HG03064 (cell line): ENCODE results near the gene RNF44.
A peak's percentile ranks its signal among the peaks of the same experiment; 100 is the strongest.

Source experiments
- ATAC-seq: cut with Tn5 transposase; IDR thresholded peaks from one replicate; pipeline ENCODE4 v1.9.1; 2021; ENCODE audit warnings: low read depth; ENCODE audit not compliant: unreplicated experiment

RNF44 gene

GRCh38 chr5:176536902-176537553, at the start of gene RNF44:
RNF44 (minus strand) TSS chr5:176537402; CDS start chr5:176532472, 4,930 bp downstream.
- ATAC-seq: peak; percentile 47

DNA sequence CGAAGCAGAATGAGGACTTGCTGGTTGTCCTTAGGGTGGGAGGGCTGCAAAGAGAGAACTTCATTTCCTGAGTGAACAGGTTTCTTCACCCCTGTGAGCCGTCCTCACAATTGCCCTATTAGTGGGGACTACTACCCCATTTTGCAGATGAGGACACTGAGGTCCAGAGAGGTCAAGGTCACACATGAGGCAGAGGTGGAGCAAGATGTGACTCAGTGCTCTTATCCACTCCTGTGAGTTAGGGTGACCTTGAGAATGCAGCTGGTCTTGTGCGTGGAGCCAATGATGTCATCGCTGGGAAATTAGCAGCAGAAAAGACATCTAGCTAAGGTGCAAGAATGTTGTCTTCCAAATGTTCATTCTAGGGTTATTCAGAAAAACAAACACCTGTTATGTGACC, 45.9 kb upstream of the RNF44 start:
- ATAC-seq: no peak

GRCh38 chr5:176581361-176581760, 44.2 kb upstream of the RNF44 start:
- no peak for ATAC-seq

DNA sequence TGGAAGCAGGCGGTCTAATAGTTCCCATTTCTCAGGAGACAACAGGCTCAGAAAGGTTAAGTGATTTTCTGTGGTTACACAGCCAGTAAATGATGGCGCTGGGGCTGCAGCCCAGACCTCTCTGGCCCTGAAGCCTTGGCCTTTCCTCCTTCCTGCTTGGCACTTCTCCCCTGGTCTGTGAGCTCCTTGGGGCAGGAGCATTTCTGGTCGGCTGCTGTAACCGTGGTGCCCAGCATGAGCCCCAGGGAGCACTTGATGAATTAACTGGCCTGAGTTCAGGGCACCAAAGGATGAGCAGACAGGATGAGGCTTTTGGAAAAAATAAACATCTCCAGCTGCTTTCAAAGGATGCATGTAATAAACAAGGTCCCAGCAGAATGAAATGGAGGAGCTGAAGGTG, 42.1 kb upstream of the RNF44 start:
- ATAC-seq: no peak

GRCh38 chr5:176578391-176578808, 41.2 kb upstream of the RNF44 start:
- no peak for ATAC-seq

DNA sequence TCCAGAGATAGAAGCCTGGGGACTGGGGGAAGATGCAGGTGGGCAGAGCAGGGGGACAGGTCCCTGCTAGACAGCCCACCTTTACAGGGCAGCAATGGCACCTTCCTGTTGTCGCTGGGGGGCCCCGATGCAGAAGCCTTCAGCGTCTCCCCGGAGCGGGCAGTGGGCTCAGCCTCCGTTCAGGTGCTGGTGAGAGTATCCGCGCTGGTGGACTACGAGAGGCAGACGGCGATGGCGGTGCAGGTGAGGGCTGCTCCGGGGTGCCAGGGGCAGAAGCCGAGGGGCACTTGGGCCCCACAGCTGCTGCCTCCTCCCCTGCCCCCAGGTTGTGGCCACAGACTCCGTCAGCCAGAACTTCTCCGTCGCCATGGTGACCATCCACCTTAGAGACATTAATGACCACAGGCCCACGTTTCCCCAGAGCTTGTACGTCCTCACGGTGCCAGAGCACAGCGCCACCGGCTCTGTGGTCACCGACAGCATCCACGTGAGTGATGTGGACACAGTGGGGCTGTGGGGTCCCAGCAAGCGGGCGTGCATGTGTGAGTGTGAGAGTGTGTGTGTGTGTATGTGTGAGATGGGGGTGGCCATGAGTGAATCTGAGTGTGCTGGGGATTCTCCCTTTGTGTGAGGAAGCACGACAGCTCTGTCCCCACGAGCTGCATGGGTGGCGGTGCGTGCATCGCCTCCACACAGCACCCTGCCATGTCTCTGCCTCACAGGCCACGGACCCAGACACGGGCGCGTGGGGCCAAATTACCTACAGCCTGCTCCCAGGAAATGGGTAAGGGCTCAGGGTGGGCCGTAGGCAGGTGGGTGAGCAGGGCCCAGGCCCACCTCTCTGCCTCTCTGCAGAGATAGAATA, 40.3 kb upstream of the RNF44 start:
- no peak for ATAC-seq

- no peak for ATAC-seq
Observed at GRCh38 chr5:176575488-176576422, 38.6 kb upstream of the RNF44 start.

- ATAC-seq: no peak
Observed at GRCh38 chr5:176575066-176575465, 37.9 kb upstream of the RNF44 start.

DNA sequence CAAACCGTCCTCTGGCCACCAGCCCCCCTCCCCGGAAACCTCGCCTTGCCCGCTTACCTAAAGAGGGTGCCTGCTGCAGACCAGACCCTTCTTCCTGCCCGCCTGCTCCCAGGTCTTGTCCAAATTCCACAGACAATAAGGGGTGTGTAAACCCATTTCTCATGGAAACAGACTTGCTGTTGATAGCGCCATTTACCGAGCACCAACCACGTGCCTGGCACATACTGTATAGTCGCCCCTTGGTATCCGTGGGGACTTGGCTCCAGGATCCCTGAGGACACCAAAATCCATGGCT, 37.0 kb upstream of the RNF44 start:
- ATAC-seq: no peak

GRCh38 chr5:176573564-176574296, 36.5 kb upstream of the RNF44 start:
- ATAC-seq: no peak

GRCh38 chr5:176570044-176570443, 32.8 kb upstream of the RNF44 start:
- no peak for ATAC-seq

GRCh38 chr5:176568657-176569056, 31.5 kb upstream of the RNF44 start:
- ATAC-seq: no peak

DNA sequence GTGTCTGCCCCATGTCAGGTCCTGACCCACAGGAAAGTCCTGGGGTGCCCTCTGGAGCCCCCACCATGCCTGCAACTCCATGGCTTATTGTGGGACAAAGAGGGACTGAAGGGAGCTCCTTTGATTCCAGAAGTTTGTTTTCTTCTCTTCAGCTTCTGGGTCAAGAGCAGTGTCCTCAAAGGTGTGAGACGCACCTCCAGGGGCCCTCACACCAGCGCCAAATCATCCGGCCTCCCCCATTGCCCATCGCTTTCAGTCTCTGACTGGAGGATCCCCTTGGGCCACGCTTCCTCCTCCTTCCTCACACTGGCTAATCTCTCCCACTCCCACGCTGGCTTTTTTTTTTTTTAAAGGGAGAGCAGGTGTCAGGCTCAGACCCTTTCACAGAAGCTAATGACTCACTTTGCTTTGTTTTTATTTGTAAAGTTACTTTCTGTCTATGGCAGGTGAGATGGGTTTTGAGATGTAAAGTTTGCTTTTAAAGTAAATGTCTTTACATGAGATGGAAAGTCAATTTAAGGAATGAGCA, 28.6 kb upstream of the RNF44 start:
- no peak for ATAC-seq

DNA sequence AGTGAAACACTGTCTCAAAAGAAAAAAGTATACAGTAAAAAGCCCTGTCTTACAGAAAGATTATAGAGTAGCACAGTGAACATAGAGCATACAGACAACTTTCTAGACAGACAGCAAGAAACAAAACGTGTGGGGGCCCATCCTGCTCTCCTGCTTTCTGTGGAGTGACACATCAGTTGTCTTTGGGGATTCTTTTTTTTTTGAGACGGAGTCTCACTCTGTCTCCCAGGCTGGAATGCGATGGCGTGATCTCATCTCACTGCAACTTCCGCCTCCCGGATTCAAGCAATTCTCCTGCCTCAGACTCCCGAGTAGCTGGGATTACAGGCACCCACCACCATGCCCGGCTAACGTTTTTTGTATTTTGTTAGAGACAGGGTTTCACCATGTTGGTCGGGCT, 26.8 kb upstream of the RNF44 start:
- no peak for ATAC-seq

DNA sequence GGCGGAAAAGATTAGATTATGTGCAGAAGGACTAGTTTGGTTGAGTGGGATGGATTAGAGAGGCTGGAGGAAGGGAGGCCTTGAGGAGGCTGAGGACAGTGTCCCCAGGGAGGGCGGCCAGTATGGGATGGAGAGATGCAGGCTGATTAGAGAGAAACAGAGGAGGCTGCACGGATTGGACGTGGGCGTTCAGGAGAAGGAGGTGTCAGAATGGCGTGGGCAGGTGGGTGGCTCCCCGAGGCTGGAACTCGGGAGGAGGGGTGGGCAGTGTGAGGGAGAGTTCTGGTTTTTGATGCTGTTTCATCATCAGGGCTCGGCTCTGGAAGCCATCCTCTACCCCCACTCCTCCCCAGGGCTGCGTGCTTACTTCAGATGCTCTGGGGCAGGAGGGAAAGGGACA, 25.0 kb upstream of the RNF44 start:
- no peak for ATAC-seq

- no peak for ATAC-seq
Observed at GRCh38 chr5:176561259-176561658, 24.1 kb upstream of the RNF44 start.

GRCh38 chr5:176560364-176560763, 23.2 kb upstream of the RNF44 start:
- ATAC-seq: no peak

GRCh38 chr5:176559683-176560082, 22.5 kb upstream of the RNF44 start:
- ATAC-seq: no peak

GRCh38 chr5:176557846-176558245, 20.6 kb upstream of the RNF44 start:
- no peak for ATAC-seq
